Stimulated activated CD4-positive, alpha-beta T cell treated with anti-CD3 and anti-CD28 coated beads, Interleukin-4, amount 100 ng/mL, for 1 hour (primary cell): ENCODE measurements around the gene FHOD1.

ENCODE experiments used
- DNase-seq: peaks from one replicate; pipeline ENCODE4 v3.0.0-alpha.2; 2020

Gene FHOD1

GRCh38 chr16:67206838-67207248 is 40.4 kb downstream of the FHOD1 start:
- DNase-seq, result no peak

- DNase-seq, result no peak
These were observed 41.0 kb downstream of the FHOD1 start for GRCh38 chr16:67206129-67206837.

GRCh38 chr16:67204076-67204475 is 43.2 kb downstream of the FHOD1 start:
- no peak for DNase-seq

- no peak for DNase-seq
These were observed 44.3 kb downstream of the FHOD1 start for GRCh38 chr16:67202956-67203493.

- DNase-seq, result no peak
These were observed 44.9 kb downstream of the FHOD1 start for GRCh38 chr16:67202426-67202825.

- DNase-seq, result no peak
These were observed 45.6 kb downstream of the FHOD1 start for GRCh38 chr16:67201411-67202345.

- no peak for DNase-seq
These were observed 46.8 kb downstream of the FHOD1 start for GRCh38 chr16:67200491-67200890.

GRCh38 chr16:67199808-67200198 is 47.5 kb downstream of the FHOD1 start:
- no peak for DNase-seq

GRCh38 chr16:67199011-67199807 is 48.1 kb downstream of the FHOD1 start, which contains the start of gene ELMO3:
TSS of gene ELMO3 (plus strand) at chr16:67199131. CDS start at chr16:67199327, 196 bp downstream.
- no peak for DNase-seq

- DNase-seq, result no peak
These were observed 49.0 kb downstream of the FHOD1 start for GRCh38 chr16:67198238-67198734.

GRCh38 chr16:67197704-67198103 is 49.6 kb downstream of the FHOD1 start:
- DNase-seq, result no peak

GRCh38 chr16:67196881-67197280 is 50.4 kb downstream of the FHOD1 start:
- DNase-seq, result no peak

GRCh38 chr16:67195676-67196075 is 51.6 kb downstream of the FHOD1 start:
- DNase-seq, result no peak

GRCh38 chr16:67194260-67194659 is 53.0 kb downstream of the FHOD1 start:
- no peak for DNase-seq

- DNase-seq, result no peak
These were observed 53.7 kb downstream of the FHOD1 start for GRCh38 chr16:67193536-67193935.

- DNase-seq, result no peak
These were observed 54.4 kb downstream of the FHOD1 start for GRCh38 chr16:67192781-67193361.

- peak; percentile 86 for DNase-seq
These were observed 55.1 kb downstream of the FHOD1 start, which contains the start of gene E2F4 for GRCh38 chr16:67191995-67192681. TSS of gene E2F4 (plus strand) at chr16:67192155. CDS start at chr16:67192228, 73 bp downstream.

- DNase-seq, result no peak
These were observed 55.8 kb downstream of the FHOD1 start for GRCh38 chr16:67191411-67191994.

- no peak for DNase-seq
These were observed 56.6 kb downstream of the FHOD1 start for GRCh38 chr16:67190448-67191399.

GRCh38 chr16:67190041-67190440 is 57.2 kb downstream of the FHOD1 start, which contains the start of gene EXOC3L1:
TSS of gene EXOC3L1 (minus strand) at chr16:67190136. CDS start at chr16:67189676, 460 bp downstream.
- DNase-seq, result no peak
